Measurements from ENCODE around the gene MT1E.
A peak's percentile ranks its signal among the peaks of the same experiment; 100 is the strongest.

The MT1E gene

GRCh38 chr16:56628486-56629350 lies 3.1 kb downstream of the MT1E start:
- DNase-seq, result no peak

- no peak for DNase-seq
Measured at GRCh38 chr16:56629531-56629930, 4.0 kb downstream of the MT1E start.

GRCh38 chr16:56630134-56630533 lies 4.6 kb downstream of the MT1E start:
- DNase-seq, result no peak

- no peak for DNase-seq
Measured at GRCh38 chr16:56631197-56631596, 5.6 kb downstream of the MT1E start.

GRCh38 chr16:56631832-56632155 lies 6.2 kb downstream of the MT1E start:
- no peak for DNase-seq

- DNase-seq, result peak; percentile 67
Measured at GRCh38 chr16:56632156-56632847, 6.7 kb downstream of the MT1E start, which contains the start of gene MT1M. Gene MT1M (plus strand): TSS chr16:56632659. CDS start chr16:56632732, 73 bp downstream.

- no peak for DNase-seq
Measured at GRCh38 chr16:56632848-56633365, 7.3 kb downstream of the MT1E start.

GRCh38 chr16:56633535-56633934 lies 8.0 kb downstream of the MT1E start:
- no peak for DNase-seq

GRCh38 chr16:56634715-56635440 lies 9.3 kb downstream of the MT1E start:
- peak; percentile 47 for DNase-seq

GRCh38 chr16:56635441-56635967 lies 9.9 kb downstream of the MT1E start:
- peak; percentile 51 for DNase-seq

- DNase-seq, result no peak
Measured at GRCh38 chr16:56636616-56637413, 11.2 kb downstream of the MT1E start.

GRCh38 chr16:56637814-56638750 lies 12.5 kb downstream of the MT1E start, which contains the start of gene MT1A:
Gene MT1A (plus strand): TSS chr16:56638666. CDS start chr16:56638739, 73 bp downstream.
- DNase-seq, result peak; percentile 64

GRCh38 chr16:56639045-56639444 lies 13.5 kb downstream of the MT1E start:
- no peak for DNase-seq

GRCh38 chr16:56640076-56640475 lies 14.5 kb downstream of the MT1E start:
- no peak for DNase-seq

- DNase-seq, result no peak
Measured at GRCh38 chr16:56641166-56641565, 15.6 kb downstream of the MT1E start.

GRCh38 chr16:56643080-56643778 lies 17.6 kb downstream of the MT1E start:
- no peak for DNase-seq

GRCh38 chr16:56643833-56644232 lies 18.3 kb downstream of the MT1E start:
- no peak for DNase-seq

GRCh38 chr16:56645311-56645710 lies 19.7 kb downstream of the MT1E start:
- DNase-seq, result no peak

GRCh38 chr16:56645838-56646237 lies 20.3 kb downstream of the MT1E start:
- DNase-seq, result no peak
